Esophagus muscularis mucosa (tissue), 3 donors: ENCODE data around the gene ACD.

ENCODE experiments used
- CTCF ChIP-seq, 3 experiments: fragments of 200-600 bp in 2 of 3; fragments of 450-650 bp in 1 of 3; sonication (generic) in 2 of 3; IDR thresholded peaks; one replicate each; pipeline ENCODE4 v1.5.1; 2017 to 2019; ENCODE audit warnings: antibody characterized with exemption in 3 of 3, mild to moderate bottlenecking in 2 of 3, moderate library complexity in 1 of 3
- POLR2A ChIP-seq: fragments of 450-650 bp; IDR thresholded peaks from one replicate; pipeline ENCODE4 v1.6.1; 2017; ENCODE audit warnings: antibody characterized with exemption, moderate library complexity, mild to moderate bottlenecking, low read depth

- TF ChIP-seq POLR2A (no peak), CTCF (IDR thresholded peaks at IDR 0.05) (no peak)
These were observed 3.3 kb upstream of the ACD start for GRCh38 chr16:67663151-67663876.
